ENCODE data around the gene MED13. TPM values are rescaled to one million over a fixed set of nuclear protein-coding genes. Genes with fewer than 3 reads are reported as not detected.
"Not testable (repeated sequence)": the region's sequence is repeated elsewhere in the genome, so short reads cannot be mapped to it uniquely, and the experiment has no call there.

MED13 gene
- total RNA-seq, 1 donor = 68.8 TPM

DNA sequence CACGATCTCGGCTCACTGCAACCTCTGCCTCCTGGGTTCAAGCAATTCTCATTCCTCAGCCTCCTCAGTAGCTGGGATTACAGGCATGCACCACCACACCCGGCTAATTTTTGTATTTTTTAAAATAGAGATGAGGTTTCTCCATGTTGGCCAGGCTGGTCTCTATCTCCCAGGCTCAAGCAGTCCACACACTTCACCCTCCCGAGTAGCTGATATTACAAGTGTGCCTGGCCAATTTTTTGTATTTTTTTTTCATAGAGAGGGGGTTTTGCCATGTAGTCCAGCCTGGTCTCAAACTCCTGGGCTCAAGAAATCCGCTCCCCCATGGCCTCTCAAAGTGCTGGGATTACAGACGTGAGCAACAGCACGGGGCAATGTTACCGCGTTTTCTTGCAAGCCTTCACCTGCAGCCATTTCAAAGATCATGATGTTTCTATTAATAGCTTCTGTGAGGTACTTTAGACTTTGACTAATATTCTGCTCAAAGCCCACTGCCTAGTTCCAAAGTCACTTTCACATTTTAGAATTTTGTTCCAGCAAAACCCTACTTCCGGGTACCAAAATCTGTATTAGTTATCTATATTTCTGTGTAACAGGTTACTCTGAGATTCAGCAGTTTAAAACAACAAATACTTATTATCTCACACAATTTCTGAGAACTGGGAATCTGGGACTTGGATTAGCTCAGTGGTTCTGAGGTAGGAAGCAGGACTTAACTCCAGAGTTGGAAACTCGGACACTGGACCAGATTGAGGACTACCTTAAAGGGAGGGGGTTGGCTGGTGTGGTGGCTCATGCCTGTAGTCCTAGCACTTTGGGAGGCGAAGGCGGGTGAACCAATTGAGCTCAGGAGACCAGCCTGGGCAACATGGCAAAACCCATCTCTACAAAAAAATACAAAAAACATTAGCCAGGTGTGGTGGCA is 12.0 kb upstream of the MED13 start:
- H3K27me3 ChIP-seq (ENCODE audit: insufficient read depth, low read length) = peaks cover 9% of the 10 kb centered on the region
- H3K4me1 ChIP-seq (ENCODE audit: insufficient read depth, low read length) = no peaks in the 10 kb centered on the region
- H4K20me1 ChIP-seq (ENCODE audit: insufficient read depth, low read length) = no peaks in the 10 kb centered on the region
- H3K27ac ChIP-seq (ENCODE audit: low read depth, low read length) = no peak overlapping the region
- no peak for DNase-seq (ENCODE audit: insufficient read length, low spot score, missing footprints)
- no peaks in the 10 kb centered on the region for H3K9me3 ChIP-seq (ENCODE audit: low read depth, low read length)
- no peaks in the 10 kb centered on the region for H3K79me2 ChIP-seq (ENCODE audit: insufficient read depth, low read length)
- H3K36me3 ChIP-seq (ENCODE audit: insufficient read depth, low read length) = no peaks in the 10 kb centered on the region
- no peak overlapping the region for H3K4me3 ChIP-seq (ENCODE audit: insufficient read depth, low read length)
- H2AFZ ChIP-seq (ENCODE audit: low read length) = no peak overlapping the region
- TF ChIP-seq, protein P1, sequence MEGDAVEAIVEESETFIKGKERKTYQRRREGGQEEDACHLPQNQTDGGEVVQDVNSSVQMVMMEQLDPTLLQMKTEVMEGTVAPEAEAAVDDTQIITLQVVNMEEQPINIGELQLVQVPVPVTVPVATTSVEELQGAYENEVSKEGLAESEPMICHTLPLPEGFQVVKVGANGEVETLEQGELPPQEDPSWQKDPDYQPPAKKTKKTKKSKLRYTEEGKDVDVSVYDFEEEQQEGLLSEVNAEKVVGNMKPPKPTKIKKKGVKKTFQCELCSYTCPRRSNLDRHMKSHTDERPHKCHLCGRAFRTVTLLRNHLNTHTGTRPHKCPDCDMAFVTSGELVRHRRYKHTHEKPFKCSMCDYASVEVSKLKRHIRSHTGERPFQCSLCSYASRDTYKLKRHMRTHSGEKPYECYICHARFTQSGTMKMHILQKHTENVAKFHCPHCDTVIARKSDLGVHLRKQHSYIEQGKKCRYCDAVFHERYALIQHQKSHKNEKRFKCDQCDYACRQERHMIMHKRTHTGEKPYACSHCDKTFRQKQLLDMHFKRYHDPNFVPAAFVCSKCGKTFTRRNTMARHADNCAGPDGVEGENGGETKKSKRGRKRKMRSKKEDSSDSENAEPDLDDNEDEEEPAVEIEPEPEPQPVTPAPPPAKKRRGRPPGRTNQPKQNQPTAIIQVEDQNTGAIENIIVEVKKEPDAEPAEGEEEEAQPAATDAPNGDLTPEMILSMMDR (IDR thresholded peaks at IDR 0.05; ENCODE audit: extremely low read depth, low read depth, low read length) = no peak
- no peak overlapping the region for H3K4me2 ChIP-seq (ENCODE audit: insufficient read depth, low read length)

DNA sequence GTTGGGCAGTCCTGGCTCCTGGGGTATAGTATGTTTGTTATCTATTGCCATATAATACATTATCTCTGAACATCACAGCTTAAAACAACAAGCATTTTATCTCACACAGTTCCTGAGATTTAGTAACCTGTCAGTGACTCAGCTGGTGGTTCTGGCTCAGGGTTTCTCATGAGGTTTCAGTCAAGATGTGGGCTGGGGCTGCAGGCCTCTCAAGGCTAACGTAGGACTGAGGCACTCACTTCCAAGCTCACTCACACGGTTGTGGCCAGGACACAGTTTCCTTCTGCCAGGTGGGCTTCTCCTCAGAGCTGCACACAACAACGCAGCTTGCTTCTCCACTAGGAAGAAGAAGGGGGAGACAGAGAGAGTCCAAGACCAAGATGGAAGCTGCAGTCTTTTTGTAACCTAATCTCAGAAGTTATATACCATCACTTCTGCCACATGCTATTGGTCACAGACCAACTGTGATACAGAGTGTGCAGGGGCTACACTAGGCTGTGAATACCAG is 10.3 kb upstream of the MED13 start:
- H3K27ac ChIP-seq (ENCODE audit: low read depth, low read length) = no peak overlapping the region
- H4K20me1 ChIP-seq (ENCODE audit: insufficient read depth, low read length) = no peaks in the 10 kb centered on the region

DNA sequence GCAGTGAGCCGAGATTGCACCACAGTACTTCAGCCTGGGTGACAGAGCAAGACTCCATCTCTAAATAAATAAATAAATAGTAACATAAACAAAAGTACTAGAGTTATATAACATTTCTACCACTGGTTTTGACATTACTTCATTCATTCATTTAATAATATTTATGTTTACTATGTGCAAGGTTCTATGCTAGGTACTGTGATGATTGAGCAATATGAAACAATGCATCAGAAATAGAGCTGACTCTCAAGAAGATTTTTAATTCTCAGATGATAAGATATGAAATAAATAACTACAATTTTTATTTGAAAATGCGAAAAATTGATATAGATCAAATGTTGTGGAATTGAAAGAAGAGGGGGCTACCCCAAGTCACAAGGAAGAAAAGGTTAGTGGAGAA is 8.9 kb upstream of the MED13 start:
- no peaks in the 10 kb centered on the region for H4K20me1 ChIP-seq (ENCODE audit: insufficient read depth, low read length)

More for the DNA sequence above, 10.3 kb upstream of the MED13 start:
- no peak overlapping the region for H2AFZ ChIP-seq (ENCODE audit: low read length)
- no peaks in the 10 kb centered on the region for H3K36me3 ChIP-seq (ENCODE audit: insufficient read depth, low read length)
- TF ChIP-seq, protein P1 (IDR thresholded peaks at IDR 0.05; ENCODE audit: extremely low read depth, low read depth, low read length) = no peak
- H3K79me2 ChIP-seq (ENCODE audit: insufficient read depth, low read length) = no peaks in the 10 kb centered on the region
- no peak overlapping the region for H3K4me3 ChIP-seq (ENCODE audit: insufficient read depth, low read length)
- H3K4me1 ChIP-seq (ENCODE audit: insufficient read depth, low read length) = no peaks in the 10 kb centered on the region
- DNase-seq (ENCODE audit: insufficient read length, low spot score, missing footprints) = peak; percentile 77
- no peak overlapping the region for H3K4me2 ChIP-seq (ENCODE audit: insufficient read depth, low read length)
- H3K9me3 ChIP-seq (ENCODE audit: low read depth, low read length) = no peaks in the 10 kb centered on the region
- H3K27me3 ChIP-seq (ENCODE audit: insufficient read depth, low read length) = peaks cover 7% of the 10 kb centered on the region

DNA sequence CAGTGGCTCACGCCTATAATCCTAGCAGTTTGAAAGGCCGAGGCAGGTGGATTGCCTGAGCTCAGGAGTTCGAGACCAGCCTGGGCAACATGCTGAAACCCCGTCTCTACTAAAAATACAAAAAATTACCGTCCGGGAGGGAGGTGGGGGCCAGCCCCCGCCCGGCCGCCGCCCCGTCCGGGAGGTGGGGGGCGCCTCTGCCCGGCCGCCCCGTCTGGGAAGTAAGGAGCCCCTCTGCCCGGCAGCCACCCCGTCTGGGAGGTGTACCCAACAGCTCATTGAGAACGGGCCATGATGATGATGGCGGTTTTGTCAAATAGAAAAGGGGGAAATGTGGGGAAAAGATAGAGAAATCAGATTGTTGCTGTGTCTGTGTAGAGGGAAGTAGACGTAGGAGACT is 7.8 kb upstream of the MED13 start:
- not testable (repeated sequence) for H3K9me3 ChIP-seq (ENCODE audit: low read depth, low read length); H3K4me1 ChIP-seq (ENCODE audit: insufficient read depth, low read length)

More for the DNA sequence above, 8.9 kb upstream of the MED13 start:
- Histone ChIP-seq H3K4me3 (ENCODE audit: insufficient read depth, low read length) (no peak overlapping the region), H3K27me3 (ENCODE audit: insufficient read depth, low read length) (peaks cover 7% of the 10 kb centered on the region), H3K4me2 (ENCODE audit: insufficient read depth, low read length) (no peak overlapping the region), H3K27ac (ENCODE audit: low read depth, low read length) (no peak overlapping the region), H3K9me3 (ENCODE audit: low read depth, low read length) (no peaks in the 10 kb centered on the region), H2AFZ (ENCODE audit: low read length) (no peak overlapping the region), H3K4me1 (ENCODE audit: insufficient read depth, low read length) (no peaks in the 10 kb centered on the region), H3K36me3 (ENCODE audit: insufficient read depth, low read length) (no peaks in the 10 kb centered on the region), H3K79me2 (ENCODE audit: insufficient read depth, low read length) (no peaks in the 10 kb centered on the region)
- TF ChIP-seq, protein P1 (IDR thresholded peaks at IDR 0.05; ENCODE audit: extremely low read depth, low read depth, low read length) = no peak
- DNase-seq (ENCODE audit: insufficient read length, low spot score, missing footprints) = no peak

More for the DNA sequence above, 7.8 kb upstream of the MED13 start:
- not testable (repeated sequence) for H4K20me1 ChIP-seq (ENCODE audit: insufficient read depth, low read length); H3K4me3 ChIP-seq (ENCODE audit: insufficient read depth, low read length); H3K4me2 ChIP-seq (ENCODE audit: insufficient read depth, low read length); DNase-seq (ENCODE audit: insufficient read length, low spot score, missing footprints); H3K36me3 ChIP-seq (ENCODE audit: insufficient read depth, low read length); H3K27me3 ChIP-seq (ENCODE audit: insufficient read depth, low read length); H3K27ac ChIP-seq (ENCODE audit: low read depth, low read length); H2AFZ ChIP-seq (ENCODE audit: low read length); H3K79me2 ChIP-seq (ENCODE audit: insufficient read depth, low read length)

All from osteoblast (primary cell).